Suprapubic skin (tissue), 4 donors: Measurements from ENCODE around the gene CNIH2.

Experiments
- CTCF ChIP-seq, 2 donors: fragments of 200-600 bp in 1 of 2; fragments of 450-650 bp in 1 of 2; sonication (generic) in 1 of 2; IDR thresholded peaks; one replicate each; pipeline ENCODE4 v1.5.1; 2016 to 2019; ENCODE audit warnings: antibody characterized with exemption in 2 of 2, mild to moderate bottlenecking in 1 of 2, moderate library complexity in 1 of 2
- POLR2A ChIP-seq, 2 donors: fragments of 450-650 bp; IDR thresholded peaks; one replicate each; pipeline ENCODE4 v1.6.1; 2017; ENCODE audit warnings: antibody characterized with exemption in 2 of 2, mild to moderate bottlenecking in 2 of 2, moderate library complexity in 2 of 2
- POLR2AphosphoS5 ChIP-seq, 3 donors: sonication (generic); formaldehyde crosslinking; IDR thresholded peaks; one replicate each; pipeline ENCODE4 v1.6.1; 2017; ENCODE audit warnings: antibody characterized with exemption in 3 of 3

- TF ChIP-seq CTCF (IDR thresholded peaks at IDR 0.05) (no peak), POLR2A (IDR thresholded peaks at IDR 0.05) (no peak), POLR2AphosphoS5 (IDR thresholded peaks at IDR 0.05) (no peak)
Observed at GRCh38 chr11:66323684-66324083, 45.7 kb downstream of the CNIH2 start.
